OCI-LY3 (cell line): Measurements from ENCODE around the gene ARHGEF17.

Experiments used
- H2AFZ ChIP-seq: fragments of 200-600, 300-600 bp; shearing (Covaris generic); 2 replicates; pipeline ENCODE4 v1.6.0; 2014; ENCODE audit warnings: antibody characterized with exemption, low read depth, low read length
- H3K27ac ChIP-seq: fragments of 200-600, 300-600 bp; sonication (generic); 2 replicates; pipeline ENCODE4 v1.5.1; 2014; ENCODE audit warnings: mild to moderate bottlenecking, low read length, moderate library complexity, mixed read lengths
- H3K27me3 ChIP-seq: fragments of 200-600, 300-600 bp; sonication (generic); 2 replicates; pipeline ENCODE4 v1.6.1; 2014; ENCODE audit warnings: low read depth, low read length, mixed read lengths
- H3K36me3 ChIP-seq: fragments of 200-600, 300-600 bp; sonication (generic); replicated peaks from 2 replicates; pipeline ENCODE3; 2014; ENCODE audit warnings: low read depth, low read length, mixed read lengths
- H3K4me1 ChIP-seq: fragments of 300-600, 200-600 bp; sonication (generic); 2 replicates; pipeline ENCODE4 v1.6.1; 2014; ENCODE audit warnings: low read length, mixed read lengths
- H3K4me2 ChIP-seq: fragments of 200-600, 300-600 bp; sonication (generic); 2 replicates; pipeline ENCODE4 v1.6.1; 2014; ENCODE audit warnings: low read length, mixed read lengths
- H3K4me3 ChIP-seq: fragments of 300-600, 200-600 bp; sonication (generic); 2 replicates; pipeline ENCODE4 v1.5.1; 2014; ENCODE audit warnings: antibody characterized with exemption, mild to moderate bottlenecking, low read length, moderate library complexity
- H3K79me2 ChIP-seq: fragments of 300-600, 200-600 bp; shearing (Covaris generic); 2 replicates; pipeline ENCODE4 v1.6.1; 2014; ENCODE audit warnings: mild to moderate bottlenecking, low read length, mixed read lengths
- H3K9ac ChIP-seq: fragments of 300-600, 200-600 bp; shearing (Covaris generic); 2 replicates; pipeline ENCODE4 v1.6.0; 2014; ENCODE audit warnings: mild to moderate bottlenecking, low read length, moderate library complexity
- H3K9me3 ChIP-seq: fragments of 200-600, 300-600 bp; shearing (Covaris generic); 2 replicates; pipeline ENCODE4 v1.6.1; 2014; ENCODE audit warnings: low read length, mixed read lengths; ENCODE audit not compliant: insufficient read depth
- H4K20me1 ChIP-seq: fragments of 200-600, 300-600 bp; sonication (generic); 2 replicates; pipeline ENCODE4 v1.6.1; 2016; ENCODE audit warnings: low read length, mixed read lengths; ENCODE audit not compliant: insufficient read depth
- EZH2phosphoT487 ChIP-seq: fragments of 200-600 bp; shearing (Covaris generic); IDR thresholded peaks from 2 replicates; pipeline ENCODE4 v1.6.1; 2018; ENCODE audit warnings: antibody characterized with exemption, mixed run types, low read depth
- TF ChIP-seq, protein P1 (sequence below): fragments of 200-600, 300-600 bp; sonication (generic); IDR thresholded peaks from 2 replicates; pipeline ENCODE4 v1.5.1; 2014; ENCODE audit warnings: antibody characterized with exemption, low read length, low read depth

The ARHGEF17 gene

GRCh38 chr11:73310661-73311393, 2.8 kb downstream of the ARHGEF17 start:
- H3K27me3 ChIP-seq = no peaks in the 10 kb centered on the region
- H3K79me2 ChIP-seq = no peaks in the 10 kb centered on the region
- no peak overlapping the region for H3K4me2 ChIP-seq
- no peak overlapping the region for H3K27ac ChIP-seq
- no peak overlapping the region for H3K9ac ChIP-seq
- no peaks in the 10 kb centered on the region for H4K20me1 ChIP-seq
- TF ChIP-seq, protein P1, sequence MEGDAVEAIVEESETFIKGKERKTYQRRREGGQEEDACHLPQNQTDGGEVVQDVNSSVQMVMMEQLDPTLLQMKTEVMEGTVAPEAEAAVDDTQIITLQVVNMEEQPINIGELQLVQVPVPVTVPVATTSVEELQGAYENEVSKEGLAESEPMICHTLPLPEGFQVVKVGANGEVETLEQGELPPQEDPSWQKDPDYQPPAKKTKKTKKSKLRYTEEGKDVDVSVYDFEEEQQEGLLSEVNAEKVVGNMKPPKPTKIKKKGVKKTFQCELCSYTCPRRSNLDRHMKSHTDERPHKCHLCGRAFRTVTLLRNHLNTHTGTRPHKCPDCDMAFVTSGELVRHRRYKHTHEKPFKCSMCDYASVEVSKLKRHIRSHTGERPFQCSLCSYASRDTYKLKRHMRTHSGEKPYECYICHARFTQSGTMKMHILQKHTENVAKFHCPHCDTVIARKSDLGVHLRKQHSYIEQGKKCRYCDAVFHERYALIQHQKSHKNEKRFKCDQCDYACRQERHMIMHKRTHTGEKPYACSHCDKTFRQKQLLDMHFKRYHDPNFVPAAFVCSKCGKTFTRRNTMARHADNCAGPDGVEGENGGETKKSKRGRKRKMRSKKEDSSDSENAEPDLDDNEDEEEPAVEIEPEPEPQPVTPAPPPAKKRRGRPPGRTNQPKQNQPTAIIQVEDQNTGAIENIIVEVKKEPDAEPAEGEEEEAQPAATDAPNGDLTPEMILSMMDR = no peak
- TF ChIP-seq EZH2phosphoT487 = no peak
- no peaks in the 10 kb centered on the region for H3K9me3 ChIP-seq
- no peaks in the 10 kb centered on the region for H3K36me3 ChIP-seq
- H2AFZ ChIP-seq = no peak overlapping the region
- H3K4me1 ChIP-seq = peaks cover 18% of the 10 kb centered on the region
- H3K4me3 ChIP-seq = no peak overlapping the region

- no peak overlapping the region for H2AFZ ChIP-seq
- H3K79me2 ChIP-seq = no peaks in the 10 kb centered on the region
- no peak overlapping the region for H3K4me3 ChIP-seq
- H3K9ac ChIP-seq = no peak overlapping the region
- H3K27ac ChIP-seq = no peak overlapping the region
- no peaks in the 10 kb centered on the region for H4K20me1 ChIP-seq
- no peaks in the 10 kb centered on the region for H3K9me3 ChIP-seq
- no peak overlapping the region for H3K4me2 ChIP-seq
- peaks cover 17% of the 10 kb centered on the region for H3K4me1 ChIP-seq
- H3K27me3 ChIP-seq = no peaks in the 10 kb centered on the region
- no peak for TF ChIP-seq EZH2phosphoT487
- TF ChIP-seq, protein P1 = no peak
- no peaks in the 10 kb centered on the region for H3K36me3 ChIP-seq
These were observed 3.4 kb downstream of the ARHGEF17 start for GRCh38 chr11:73311394-73311869.

DNA sequence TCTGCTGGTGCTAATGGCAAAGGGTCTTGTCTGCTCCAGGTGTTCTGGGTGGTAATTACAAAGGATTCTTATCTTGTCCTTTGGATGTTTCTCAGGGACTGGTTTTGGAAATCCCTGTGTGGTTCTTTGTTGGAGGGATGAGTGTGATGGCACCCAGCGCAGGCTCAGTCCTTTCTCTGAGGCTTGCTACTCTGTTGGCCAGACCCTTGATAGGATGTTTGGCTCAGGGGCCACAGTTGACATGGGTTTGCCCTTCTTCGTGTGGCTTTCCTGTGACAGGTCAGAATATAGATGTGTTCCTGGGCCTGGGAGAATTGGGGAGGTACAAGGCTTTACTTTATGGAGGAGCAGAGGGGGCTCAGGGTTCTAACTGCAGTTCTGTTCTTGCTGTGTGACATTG, 4.0 kb downstream of the ARHGEF17 start:
- no peak for TF ChIP-seq EZH2phosphoT487
- TF ChIP-seq, protein P1 = no peak
- H3K4me3 ChIP-seq = no peak overlapping the region
- H3K36me3 ChIP-seq = no peaks in the 10 kb centered on the region
- no peak overlapping the region for H3K27ac ChIP-seq
- no peaks in the 10 kb centered on the region for H3K79me2 ChIP-seq
- H4K20me1 ChIP-seq = no peaks in the 10 kb centered on the region
- H3K27me3 ChIP-seq = no peaks in the 10 kb centered on the region
- H2AFZ ChIP-seq = no peak overlapping the region
- H3K9me3 ChIP-seq = no peaks in the 10 kb centered on the region
- no peak overlapping the region for H3K4me2 ChIP-seq
- peaks cover 11% of the 10 kb centered on the region for H3K4me1 ChIP-seq
- H3K9ac ChIP-seq = no peak overlapping the region

- Histone ChIP-seq H3K4me2 (no peak overlapping the region), H3K79me2 (no peaks in the 10 kb centered on the region), H4K20me1 (no peaks in the 10 kb centered on the region), H3K4me3 (no peak overlapping the region), H3K9me3 (no peaks in the 10 kb centered on the region), H3K36me3 (no peaks in the 10 kb centered on the region), H3K27me3 (no peaks in the 10 kb centered on the region), H2AFZ (no peak overlapping the region), H3K4me1 (peaks cover 11% of the 10 kb centered on the region), H3K27ac (no peak overlapping the region), H3K9ac (no peak overlapping the region)
- TF ChIP-seq EZH2phosphoT487 = no peak
- TF ChIP-seq, protein P1 = no peak
These were observed 4.8 kb downstream of the ARHGEF17 start for GRCh38 chr11:73312851-73313327.
